Fibroblast of peridontal ligament (primary cell): ENCODE measurements around the gene ITPRIPL1.

Experiments used
- DNase-seq: peaks from one replicate; pipeline ENCODE4 v3.0.0-alpha.2; 2010; ENCODE audit errors: extremely low read depth

The ITPRIPL1 gene

DNA sequence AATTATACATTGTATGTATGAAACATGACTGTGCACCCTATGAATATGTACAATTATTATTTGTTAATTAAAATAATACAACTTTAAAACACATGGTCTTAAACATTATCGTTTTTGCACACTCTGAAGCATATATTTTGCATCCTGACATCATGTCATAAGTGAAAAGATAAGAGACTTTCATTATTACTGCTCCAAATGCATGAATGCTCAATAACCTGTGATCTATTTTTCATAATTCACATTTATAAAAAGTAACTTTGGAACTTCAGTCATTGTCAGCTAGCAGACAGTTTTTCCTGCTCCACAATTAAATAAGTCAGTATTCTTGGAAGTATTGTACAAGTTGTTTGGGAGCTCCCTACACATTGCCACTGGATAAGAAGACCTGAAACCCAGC, 1.3 kb upstream of the ITPRIPL1 start:
- no peak for DNase-seq

DNA sequence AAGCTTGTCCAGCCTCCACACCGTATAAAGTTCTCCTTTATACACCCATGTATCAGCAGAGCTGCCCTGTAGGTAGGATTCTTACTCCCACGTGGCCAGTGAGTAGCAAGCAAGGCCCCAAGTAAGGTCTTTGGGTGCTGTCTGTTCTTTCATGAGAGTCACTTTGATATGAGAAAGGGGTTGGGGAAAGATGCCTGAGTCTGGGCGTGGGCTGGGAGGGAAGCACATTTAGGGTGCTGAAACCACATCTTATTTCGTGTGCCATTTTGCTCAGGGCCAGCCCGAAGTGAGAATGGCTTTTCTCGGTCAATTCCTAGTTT, 436 bp upstream of the ITPRIPL1 start:
- DNase-seq = no peak

DNA sequence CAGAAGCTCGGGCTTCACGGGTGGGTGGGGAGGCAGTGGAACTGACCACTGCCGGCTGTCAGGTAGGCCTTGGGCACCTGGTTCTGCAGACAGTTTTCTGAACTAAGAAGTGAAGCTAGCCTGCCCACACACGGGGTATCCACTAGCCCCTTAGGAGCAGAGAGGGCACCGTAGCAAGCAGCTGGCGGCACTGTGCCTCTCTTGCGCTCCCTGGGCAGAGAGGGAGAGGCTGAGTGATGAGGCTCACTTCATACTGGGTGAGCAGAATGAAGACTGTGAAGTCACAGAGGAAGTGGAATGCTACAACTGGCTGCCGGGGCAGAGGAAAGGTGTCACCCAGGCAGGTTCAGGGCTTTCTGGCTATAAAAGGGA, 753 bp downstream of the ITPRIPL1 start:
- DNase-seq = no peak

DNA sequence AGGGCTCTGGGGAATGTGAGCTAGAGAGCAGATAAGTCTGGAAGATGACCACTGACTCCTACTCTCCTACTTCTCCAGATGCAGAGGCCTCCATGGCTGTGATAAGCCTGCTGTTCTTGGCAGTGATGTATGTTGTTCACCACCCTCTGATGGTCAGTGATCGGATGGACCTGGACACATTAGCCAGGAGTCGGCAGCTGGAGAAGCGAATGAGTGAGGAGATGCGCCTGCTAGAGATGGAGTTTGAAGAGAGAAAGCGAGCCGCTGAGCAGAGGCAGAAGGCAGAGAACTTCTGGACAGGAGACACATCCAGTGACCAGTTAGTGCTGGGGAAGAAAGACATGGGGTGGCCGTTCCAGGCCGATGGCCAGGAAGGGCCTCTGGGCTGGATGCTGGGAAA, 1.4 kb downstream of the ITPRIPL1 start:
- no peak for DNase-seq

DNA sequence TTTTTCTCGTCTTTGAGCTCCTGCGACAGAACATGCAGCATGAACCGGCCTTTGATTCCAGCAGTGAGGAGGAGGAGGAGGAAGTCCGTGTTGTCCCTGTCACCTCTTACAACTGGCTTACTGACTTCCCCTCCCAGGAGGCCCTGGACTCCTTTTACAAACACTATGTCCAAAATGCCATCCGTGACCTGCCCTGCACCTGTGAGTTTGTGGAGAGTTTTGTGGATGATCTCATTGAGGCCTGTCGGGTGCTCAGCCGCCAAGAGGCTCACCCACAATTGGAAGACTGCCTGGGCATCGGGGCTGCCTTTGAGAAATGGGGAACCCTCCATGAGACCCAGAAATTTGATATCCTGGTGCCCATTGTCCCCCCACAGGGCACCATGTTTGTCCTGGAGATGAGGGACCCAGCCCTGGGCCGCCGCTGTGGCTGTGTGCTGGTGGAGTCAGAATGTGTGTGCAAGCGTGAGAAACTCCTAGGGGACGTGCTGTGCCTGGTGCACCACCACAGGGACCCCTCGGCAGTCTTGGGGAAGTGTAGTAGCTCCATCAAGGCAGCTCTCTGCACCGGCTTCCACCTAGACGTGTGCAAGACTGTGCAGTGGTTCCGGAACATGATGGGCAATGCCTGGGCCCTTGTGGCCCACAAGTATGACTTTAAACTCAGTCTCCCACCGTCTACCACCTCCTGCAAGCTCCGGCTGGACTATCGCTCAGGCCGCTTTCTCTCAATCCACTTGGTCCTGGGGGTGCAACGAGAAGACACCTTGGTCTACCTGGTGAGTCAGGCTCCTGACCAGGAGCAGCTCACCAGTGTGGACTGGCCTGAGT, 2.1 kb downstream of the ITPRIPL1 start:
- DNase-seq = no peak

DNA sequence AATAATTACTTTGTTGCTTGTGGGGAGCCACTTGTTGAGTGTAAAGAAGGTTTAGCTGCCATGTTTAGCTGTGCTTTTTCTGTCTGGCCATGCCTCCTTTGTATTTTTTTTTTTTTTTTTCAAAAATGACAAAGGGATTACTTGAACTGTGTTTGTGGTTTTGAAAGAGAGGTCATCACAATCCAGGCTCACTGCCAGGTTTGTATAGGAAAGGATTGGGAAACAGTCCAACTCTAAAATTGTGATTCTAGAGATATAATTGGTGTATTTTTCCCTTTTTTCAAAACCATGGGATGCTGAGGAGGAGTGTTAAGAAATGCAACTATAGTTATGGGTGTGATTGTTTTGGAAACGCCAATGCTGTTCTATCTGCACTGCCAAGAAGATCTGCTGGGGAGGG, 4.3 kb downstream of the ITPRIPL1 start:
- peak; percentile 85 for DNase-seq

DNA sequence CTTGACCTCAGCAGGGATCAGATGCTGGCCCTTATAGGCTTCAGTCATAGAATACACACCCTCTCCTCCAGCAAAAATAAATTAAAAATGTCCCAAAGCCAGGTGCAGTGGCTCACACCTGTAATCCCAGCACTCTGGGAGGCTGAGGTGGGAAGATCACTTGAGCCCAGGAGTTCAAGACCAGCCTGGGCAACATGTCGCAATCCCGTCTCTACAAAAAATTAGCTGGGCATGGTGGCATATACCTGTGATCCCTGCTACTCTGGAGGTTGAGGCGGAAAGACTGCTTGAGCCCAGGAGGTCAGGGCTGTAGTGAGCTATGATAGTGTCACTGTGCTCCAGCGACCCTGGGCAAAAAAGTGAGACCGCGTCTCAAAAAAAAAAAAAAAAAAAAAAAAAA, 4.8 kb downstream of the ITPRIPL1 start:
- DNase-seq = no peak

DNA sequence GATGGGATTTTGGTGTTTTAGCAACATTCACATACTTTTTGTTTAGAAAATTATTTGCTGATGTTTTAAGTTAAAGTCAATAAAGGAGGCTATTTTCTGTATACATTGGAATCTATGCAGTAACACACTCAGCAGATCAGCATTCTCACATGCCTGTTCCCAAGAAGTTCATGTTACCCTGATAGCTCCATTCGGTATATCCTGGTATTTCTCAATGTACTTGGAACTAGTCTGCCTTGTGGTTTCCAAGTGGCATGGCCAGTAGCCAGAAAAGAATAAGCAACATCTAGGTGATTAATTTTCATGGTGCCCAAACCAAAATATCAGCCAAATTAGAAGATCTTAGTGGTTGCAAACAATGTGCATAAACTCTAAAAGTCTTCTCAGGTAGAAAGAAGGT, 5.3 kb downstream of the ITPRIPL1 start:
- peak; percentile 87 for DNase-seq

DNA sequence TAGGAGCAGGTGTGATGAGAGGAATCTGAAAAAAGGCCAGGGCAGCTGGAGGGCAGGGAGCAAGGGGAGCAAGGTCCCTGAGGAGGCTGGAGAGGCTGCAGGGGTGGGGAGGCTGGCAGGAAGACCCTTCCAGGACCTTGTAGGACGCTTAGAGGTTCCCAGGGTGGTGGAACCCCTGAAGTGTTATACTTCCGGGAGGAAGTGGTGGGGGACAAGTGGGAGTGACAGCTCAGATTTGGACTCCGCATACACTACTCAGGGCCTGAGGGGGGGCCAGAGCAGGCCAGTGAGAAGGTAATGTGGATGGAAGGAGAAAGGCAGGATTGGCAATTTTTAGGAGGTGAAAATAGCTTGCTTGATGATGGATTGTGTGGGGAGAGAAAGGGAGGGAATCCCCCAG, 8.6 kb downstream of the ITPRIPL1 start:
- DNase-seq = no peak

DNA sequence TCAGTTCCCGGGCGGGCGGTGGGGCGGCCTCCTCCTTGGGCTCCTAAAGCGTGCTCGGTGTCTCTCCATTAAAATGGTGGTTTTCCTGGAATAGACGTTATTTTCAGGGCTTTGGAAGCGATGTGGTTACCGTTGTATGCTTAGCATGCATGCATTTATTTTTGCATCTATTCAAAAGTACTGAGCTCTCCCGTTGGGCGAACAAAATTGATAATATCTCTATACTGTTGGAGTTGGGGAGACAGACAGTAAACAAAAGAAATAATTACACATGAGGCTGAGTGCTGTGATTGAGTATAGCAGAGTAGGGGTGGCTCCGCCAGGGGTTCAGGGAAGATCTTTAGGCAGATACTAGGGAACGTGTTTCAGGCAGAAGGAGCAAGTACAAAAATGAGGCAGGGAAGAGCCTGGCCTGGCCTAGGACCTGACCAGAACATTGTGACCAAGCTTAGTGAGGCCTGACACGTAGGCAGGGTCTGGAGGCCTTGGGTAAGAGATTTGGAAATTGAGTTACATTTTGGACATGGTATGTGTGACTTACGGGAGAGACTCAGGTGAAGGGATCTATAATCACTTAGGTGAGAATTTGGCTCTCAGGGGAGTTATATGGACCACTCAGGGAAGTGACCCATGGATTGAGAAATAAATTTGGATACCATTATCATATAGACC, 11.1 kb downstream of the ITPRIPL1 start:
- no peak for DNase-seq

DNA sequence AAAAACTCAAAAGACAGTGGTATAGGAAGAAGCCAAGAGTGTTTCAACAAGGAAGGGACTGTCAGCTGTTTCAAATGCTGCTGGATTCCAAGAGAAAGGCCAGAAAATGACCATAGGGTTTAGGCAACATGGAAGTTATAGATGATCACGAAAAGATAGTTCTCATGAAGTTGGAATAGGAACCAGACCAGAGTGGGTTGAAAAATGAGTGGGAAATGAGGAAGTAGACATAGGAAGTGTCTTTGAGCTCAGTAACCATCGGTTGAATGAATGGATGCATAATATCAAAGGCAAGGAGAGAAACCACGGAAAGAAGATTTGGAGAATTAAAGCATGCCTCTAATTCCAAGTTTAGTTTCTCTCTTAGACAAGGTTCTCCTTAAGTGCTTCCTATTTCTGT, 11.8 kb downstream of the ITPRIPL1 start:
- no peak for DNase-seq

DNA sequence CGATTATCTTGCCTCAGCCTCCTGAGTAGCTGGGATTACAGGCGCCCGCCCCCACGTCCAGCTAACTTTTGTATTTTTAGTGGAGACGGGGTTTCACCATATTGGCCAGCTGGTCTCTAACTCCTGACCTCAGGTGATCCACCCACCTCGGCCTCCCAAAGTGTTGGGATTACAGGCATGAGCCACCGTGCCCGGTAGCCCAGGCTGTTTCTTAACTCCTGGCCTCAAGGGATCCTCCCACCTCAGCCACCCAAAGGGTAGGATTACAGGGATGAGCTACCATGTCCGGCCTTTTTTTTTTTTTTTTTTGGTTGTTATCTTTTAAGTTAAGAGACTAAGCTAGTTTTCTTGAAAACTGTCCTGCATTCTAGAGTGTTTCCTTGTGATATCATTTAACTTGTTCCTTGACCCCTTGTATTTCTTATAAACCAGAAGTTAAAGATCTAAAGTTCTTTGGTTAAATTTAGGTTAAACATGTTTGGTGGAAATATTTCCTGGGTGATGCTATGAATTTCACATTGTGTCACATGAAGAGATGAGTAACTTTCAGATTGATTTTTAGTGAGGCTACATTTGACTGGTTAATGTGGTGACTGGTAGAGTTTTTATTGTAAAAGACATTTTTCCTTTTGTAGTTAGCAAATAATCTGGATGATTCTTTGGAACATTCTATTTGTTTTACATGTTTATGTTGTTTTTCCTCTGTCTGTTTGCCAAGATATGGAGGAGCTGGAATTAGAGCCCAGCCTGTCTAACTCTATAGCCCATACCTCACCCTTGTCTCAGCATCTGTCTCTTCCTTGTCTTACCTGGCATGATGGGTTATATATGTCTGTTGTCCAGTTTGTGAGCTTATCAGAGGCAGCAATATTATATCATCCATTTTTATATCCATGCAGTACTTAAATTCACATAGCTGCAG, 15.6 kb downstream of the ITPRIPL1 start:
- DNase-seq = peak; percentile 62

DNA sequence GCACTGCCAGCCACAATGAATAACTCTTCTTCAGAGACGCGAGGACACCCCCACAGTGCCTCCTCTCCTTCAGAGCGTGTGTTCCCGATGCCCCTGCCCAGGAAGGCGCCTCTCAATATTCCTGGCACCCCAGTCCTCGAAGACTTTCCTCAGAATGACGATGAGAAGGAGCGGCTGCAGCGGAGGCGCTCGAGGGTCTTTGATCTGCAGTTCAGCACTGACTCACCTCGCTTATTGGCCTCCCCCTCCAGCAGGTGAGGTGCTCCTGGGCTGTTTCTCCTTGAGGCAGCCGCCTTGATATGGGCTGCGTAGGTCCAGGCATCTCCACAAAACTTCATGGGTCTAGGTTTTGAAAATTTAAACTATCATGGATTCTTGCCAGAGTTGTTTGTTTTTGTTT, 16.5 kb downstream of the ITPRIPL1 start:
- no peak for DNase-seq

DNA sequence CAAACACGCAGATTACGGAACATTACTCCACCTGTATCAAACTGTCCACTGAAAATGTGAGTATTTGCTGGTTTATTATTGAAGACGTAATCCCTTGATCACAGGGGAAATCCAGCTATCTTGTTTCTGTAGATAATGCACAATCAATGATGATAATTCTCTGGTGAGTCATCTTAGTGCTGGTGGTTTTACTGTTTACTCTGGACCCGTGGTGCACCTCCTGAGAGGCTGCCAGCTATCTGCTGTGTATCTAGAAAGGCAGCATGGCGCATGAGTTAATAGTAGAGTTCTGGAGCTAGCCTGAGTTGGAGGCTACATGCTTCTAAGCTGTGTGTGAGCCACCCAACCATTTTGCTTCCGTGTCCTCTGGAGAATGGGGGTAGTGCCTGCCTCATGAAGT, 17.0 kb downstream of the ITPRIPL1 start:
- DNase-seq = peak; percentile 72

DNA sequence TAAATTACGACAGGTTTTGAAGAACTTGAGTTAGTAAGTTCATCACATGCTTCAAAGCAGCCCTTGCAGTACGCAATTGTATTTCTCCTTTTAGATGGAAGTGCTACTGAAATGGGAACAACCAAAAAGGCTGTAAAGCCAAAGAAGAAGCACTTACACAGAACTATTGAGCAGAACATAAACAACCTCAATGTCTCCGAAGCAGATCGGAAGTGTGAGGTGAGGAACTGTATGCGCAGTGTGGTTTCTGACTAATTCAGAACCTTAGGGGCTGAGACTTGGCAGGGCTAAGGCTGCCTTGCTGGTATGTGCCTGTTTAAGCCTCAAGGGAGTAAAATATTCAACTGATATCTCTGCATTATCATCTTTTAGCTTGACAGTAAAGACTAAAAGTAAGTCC, 18.9 kb downstream of the ITPRIPL1 start:
- DNase-seq = no peak

DNA sequence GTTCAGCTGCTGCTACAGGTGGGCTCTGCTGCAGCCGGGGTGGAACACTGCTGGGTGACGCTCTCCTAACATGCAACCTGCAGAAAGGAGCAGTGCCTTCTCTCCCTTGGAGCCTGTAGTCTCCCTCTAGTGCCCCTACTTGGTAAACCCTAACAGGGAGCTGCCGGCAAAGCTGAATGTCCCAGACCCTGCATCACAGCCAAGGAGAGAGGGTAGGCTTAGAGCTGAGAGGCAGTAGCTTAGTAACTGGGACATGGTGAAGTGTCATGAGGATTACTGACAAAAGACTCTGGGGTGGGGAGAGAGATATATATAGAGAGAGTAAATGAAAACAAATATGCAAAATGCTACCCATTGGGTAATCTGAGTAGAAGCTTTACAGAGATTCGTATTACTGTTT, 20.3 kb downstream of the ITPRIPL1 start:
- DNase-seq = no peak

DNA sequence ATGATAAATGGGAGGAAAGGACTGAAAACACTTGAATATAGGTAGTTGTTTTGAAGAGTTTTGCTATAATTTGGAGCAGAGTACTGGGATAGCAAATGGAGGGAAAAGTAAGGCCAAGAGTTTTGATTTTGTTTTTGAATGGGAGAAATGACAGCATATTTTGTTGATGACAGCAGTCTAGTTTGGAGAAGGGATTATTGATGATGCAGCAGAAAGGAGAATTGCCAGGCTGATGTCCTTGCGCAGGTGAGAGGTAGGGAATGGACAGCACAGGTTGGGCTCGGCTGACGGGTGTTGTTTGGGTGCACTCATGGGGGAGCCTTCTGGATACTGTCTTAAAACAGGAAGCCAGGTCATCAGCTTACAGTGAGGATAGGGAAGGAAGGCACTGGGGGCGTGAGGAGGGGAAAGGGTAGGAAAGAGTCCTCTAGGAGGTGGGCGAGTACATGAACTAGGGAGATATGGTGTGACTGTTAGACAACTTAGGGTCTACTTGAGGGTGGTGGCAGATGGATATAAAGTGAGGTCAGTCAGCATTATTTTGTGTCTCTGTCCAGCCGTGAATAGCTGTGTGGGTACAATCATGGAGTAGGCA, 20.8 kb downstream of the ITPRIPL1 start:
- DNase-seq = no peak

DNA sequence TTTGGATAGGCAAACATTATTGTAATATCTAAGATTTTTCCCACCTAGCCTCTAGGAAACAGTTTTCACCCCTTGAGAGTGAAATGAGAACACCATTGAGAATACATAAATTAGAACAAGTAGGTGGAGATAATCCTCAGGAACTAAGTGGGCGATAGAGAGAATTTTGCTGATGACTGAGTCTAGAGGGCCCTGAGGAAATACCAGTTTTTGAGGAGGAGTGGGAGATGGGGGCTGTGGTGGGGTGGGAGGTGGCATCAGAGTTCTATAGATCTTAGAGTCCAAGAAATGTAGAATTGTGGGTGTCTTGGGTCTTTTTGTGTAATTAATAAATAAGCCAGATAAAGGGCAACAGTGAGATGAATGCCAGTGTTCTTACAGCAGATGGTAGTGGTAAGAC, 22.3 kb downstream of the ITPRIPL1 start:
- DNase-seq = no peak

DNA sequence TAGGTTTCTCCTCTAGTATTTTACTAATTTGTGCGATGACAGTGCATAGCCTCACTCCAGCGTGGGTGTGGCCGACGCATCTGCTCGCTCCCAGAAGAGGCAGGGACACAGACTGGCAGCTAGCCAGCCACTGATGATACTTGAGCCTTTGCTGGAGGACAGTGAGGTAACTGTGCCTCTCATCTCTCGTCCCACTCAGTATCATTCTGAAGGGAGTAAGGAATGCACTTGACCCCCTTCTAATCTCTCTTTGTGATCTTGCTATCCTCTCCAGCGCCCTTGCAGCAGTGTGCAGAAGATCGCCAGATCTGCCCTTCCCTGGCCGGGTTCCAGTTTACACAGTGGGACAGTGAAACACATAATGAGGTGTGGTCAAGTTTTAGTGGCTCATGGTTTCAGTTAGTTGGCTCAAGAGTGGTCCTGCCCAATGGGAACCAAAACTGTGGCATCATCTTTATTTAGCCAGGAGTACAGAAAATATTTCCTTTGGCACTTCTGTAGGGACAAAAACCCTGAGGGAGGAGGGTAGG, 28.0 kb downstream of the ITPRIPL1 start:
- peak; percentile 28 for DNase-seq

DNA sequence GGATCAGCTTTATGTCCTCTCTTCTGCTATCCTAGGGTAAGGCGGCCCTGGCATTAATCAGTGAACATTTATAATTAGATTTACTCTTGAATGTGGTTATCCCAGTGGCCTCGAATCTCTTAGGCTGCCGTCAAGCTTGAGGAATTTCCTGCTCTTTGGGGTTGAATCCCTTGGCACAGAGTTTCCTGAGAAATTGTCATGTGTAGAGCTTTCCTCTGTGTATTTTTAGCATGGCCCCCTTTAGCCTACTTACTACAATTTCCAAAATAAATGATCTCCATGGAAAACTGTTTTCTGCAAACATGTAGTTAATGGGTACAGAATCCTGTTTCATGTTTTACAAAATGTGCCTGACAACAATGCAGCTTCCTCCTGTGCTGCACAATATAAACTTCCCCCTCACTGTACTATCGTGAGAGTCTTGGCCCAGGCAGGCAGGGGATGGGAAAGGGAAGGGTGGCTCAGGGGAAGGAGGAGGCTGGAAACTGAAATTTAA, 28.5 kb downstream of the ITPRIPL1 start:
- peak; percentile 91 for DNase-seq

DNA sequence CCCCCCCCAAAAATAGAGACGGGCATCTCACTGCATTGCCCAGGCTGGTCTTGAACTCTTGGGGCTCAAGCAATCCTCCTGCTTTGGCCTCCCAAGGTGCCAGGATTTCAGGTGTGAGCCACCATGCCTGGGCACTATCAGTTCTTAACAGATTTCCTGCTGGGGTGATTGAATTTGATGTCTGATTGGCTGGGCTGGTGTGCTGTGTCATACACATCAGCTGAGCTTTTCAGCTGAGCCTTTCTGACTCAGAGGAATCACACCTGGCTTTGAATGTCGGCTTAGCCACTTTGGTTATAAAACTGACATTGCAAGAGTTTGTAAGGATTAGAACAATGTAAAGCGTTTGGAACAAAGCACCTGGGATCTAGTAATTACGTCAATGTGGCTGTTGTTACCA, 29.4 kb downstream of the ITPRIPL1 start:
- no peak for DNase-seq

DNA sequence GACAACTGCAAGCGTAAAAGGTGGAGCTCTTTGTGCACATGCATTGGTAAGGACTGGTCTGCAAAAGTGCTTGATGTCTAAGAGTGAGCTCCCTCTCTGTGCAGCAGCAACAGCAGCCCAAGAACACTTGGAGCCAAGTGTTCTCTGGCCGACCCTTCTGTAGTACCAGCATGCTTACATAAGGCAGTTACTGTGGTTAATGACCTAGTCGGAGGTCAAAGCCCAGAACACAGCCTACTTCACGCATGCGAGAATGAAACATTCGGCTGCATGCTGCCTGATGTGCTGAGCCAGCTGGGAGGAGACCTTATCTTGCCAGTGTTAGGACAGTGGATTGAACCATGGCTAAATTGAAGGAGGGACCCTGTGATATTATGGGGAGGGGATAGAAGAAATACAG, 31.8 kb downstream of the ITPRIPL1 start:
- DNase-seq = peak; percentile 27
